DOHH2 (cell line): ENCODE measurements around the gene STARD3.

Experiments used
- H3F3A ChIP-seq: fragments of 200-600 bp; sonication (generic), shearing (Covaris generic); 2 replicates; pipeline ENCODE4 v1.6.0; 2016; ENCODE audit warnings: antibody characterized with exemption, mild to moderate bottlenecking; ENCODE audit not compliant: control insufficient read depth, insufficient read depth
- H3K27ac ChIP-seq: fragments of 200-600 bp; sonication (generic); 2 replicates; pipeline ENCODE4 v1.5.1; 2014; ENCODE audit warnings: low read depth, mild to moderate bottlenecking, low read length, moderate library complexity
- H3K27me3 ChIP-seq: fragments of 200-600 bp; sonication (generic); 2 replicates; pipeline ENCODE4 v1.6.1; 2014; ENCODE audit warnings: mild to moderate bottlenecking, low read length, mixed read lengths; ENCODE audit not compliant: control insufficient read depth
- H3K36me3 ChIP-seq: fragments of 200-600 bp; sonication (generic); 2 replicates; pipeline ENCODE4 v1.6.1; 2014; ENCODE audit warnings: mild to moderate bottlenecking, low read length, moderate library complexity, mixed read lengths; ENCODE audit not compliant: control insufficient read depth
- H3K4me1 ChIP-seq: fragments of 200-600 bp; sonication (generic); 2 replicates; pipeline ENCODE4 v1.6.1; 2014; ENCODE audit warnings: mild to moderate bottlenecking, low read length, mixed read lengths; ENCODE audit not compliant: control insufficient read depth
- H3K4me2 ChIP-seq: fragments of 200-600 bp; sonication (generic); 2 replicates; pipeline ENCODE4 v1.6.0; 2014; ENCODE audit warnings: mild to moderate bottlenecking, low read length, moderate library complexity
- H3K4me3 ChIP-seq: fragments of 200-600 bp; sonication (generic); 2 replicates; pipeline ENCODE4 v1.5.1; 2014; ENCODE audit warnings: mild to moderate bottlenecking, low read length, mixed read lengths
- H3K79me2 ChIP-seq: fragments of 200-600 bp; sonication (generic); 2 replicates; pipeline ENCODE4 v1.6.1; 2014; ENCODE audit warnings: mild to moderate bottlenecking, low read length, mixed read lengths; ENCODE audit not compliant: control insufficient read depth
- H3K9me2 ChIP-seq: fragments of 200-600 bp; sonication (generic); replicated peaks from 2 replicates; pipeline ENCODE4 v1.6.1; 2014; ENCODE audit warnings: mild to moderate bottlenecking, low read length, mixed read lengths; ENCODE audit not compliant: control insufficient read depth
- H3K9me3 ChIP-seq: fragments of 200-600 bp; sonication (generic); 2 replicates; pipeline ENCODE4 v1.6.1; 2014; ENCODE audit warnings: antibody characterized with exemption, low read length, mixed read lengths; ENCODE audit not compliant: control insufficient read depth, insufficient read depth
- H4K20me1 ChIP-seq: fragments of 200-600 bp; sonication (generic); 2 replicates; pipeline ENCODE4 v1.6.0; 2014; ENCODE audit warnings: low read depth, mild to moderate bottlenecking, antibody characterized with exemption, low read length, moderate library complexity; ENCODE audit not compliant: control insufficient read depth, insufficient read depth
- CTCF ChIP-seq: fragments of 200-600 bp; sonication (generic); IDR thresholded peaks from one replicate; pipeline ENCODE4 v1.5.1; 2014; ENCODE audit warnings: antibody characterized with exemption, mild to moderate bottlenecking, low read depth, low read length; ENCODE audit not compliant: poor library complexity, severe bottlenecking
- EZH2phosphoT487 ChIP-seq: fragments of 200-600 bp; sonication (generic); IDR thresholded peaks from 2 replicates; pipeline ENCODE4 v1.6.1; 2017; ENCODE audit warnings: borderline replicate concordance, mild to moderate bottlenecking, antibody characterized with exemption, low read length, moderate library complexity, mixed read lengths

Gene STARD3

GRCh38 chr17:39684369-39685192, 47.6 kb downstream of the STARD3 start:
- H3K4me1 ChIP-seq, result peaks cover 37% of the 10 kb centered on the region
- H3F3A ChIP-seq, result peaks cover 9% of the 10 kb centered on the region
- no peaks in the 10 kb centered on the region for H4K20me1 ChIP-seq
- H3K27ac ChIP-seq, result no peak overlapping the region
- no peak overlapping the region for H3K4me3 ChIP-seq
- TF ChIP-seq EZH2phosphoT487, result no peak
- no peak for TF ChIP-seq CTCF
- no peaks in the 10 kb centered on the region for H3K9me2 ChIP-seq
- peaks cover 3% of the 10 kb centered on the region; the same call in 1 of the 2 replicates for H3K79me2 ChIP-seq
- H3K4me2 ChIP-seq, result no peak overlapping the region
- H3K9me3 ChIP-seq, result no peaks in the 10 kb centered on the region
- H3K27me3 ChIP-seq, result no peaks in the 10 kb centered on the region
- no peaks in the 10 kb centered on the region for H3K36me3 ChIP-seq

- no peaks in the 10 kb centered on the region for H3K27me3 ChIP-seq
- H3K36me3 ChIP-seq, result no peaks in the 10 kb centered on the region
- peak overlapping the region; percentile 80 for H3K4me3 ChIP-seq
- peak overlapping the region; percentile 74 for H3K27ac ChIP-seq
- H3F3A ChIP-seq, result peaks cover 9% of the 10 kb centered on the region
- peaks cover 3% of the 10 kb centered on the region; the same call in 1 of the 2 replicates for H3K79me2 ChIP-seq
- no peaks in the 10 kb centered on the region for H3K9me3 ChIP-seq
- no peak for TF ChIP-seq CTCF
- TF ChIP-seq EZH2phosphoT487, result no peak
- H3K9me2 ChIP-seq, result no peaks in the 10 kb centered on the region
- peak overlapping the region; percentile 87 for H3K4me2 ChIP-seq
- H3K4me1 ChIP-seq, result peaks cover 19% of the 10 kb centered on the region
- H4K20me1 ChIP-seq, result no peaks in the 10 kb centered on the region
These were observed 50.2 kb downstream of the STARD3 start for GRCh38 chr17:39687101-39687545.

GRCh38 chr17:39687546-39688474, 50.9 kb downstream of the STARD3 start, which contains the start of gene PGAP3:
PGAP3 (minus strand) TSS chr17:39688057; CDS start chr17:39688014, 43 bp downstream.
- no peaks in the 10 kb centered on the region for H4K20me1 ChIP-seq
- H3K4me1 ChIP-seq, result peaks cover 19% of the 10 kb centered on the region
- peak within 1 kb of the TSS; percentile 87 for H3K4me2 ChIP-seq
- peaks cover 3% of the 10 kb centered on the region; the same call in 1 of the 2 replicates for H3K79me2 ChIP-seq
- TF ChIP-seq EZH2phosphoT487, result no peak
- peak; percentile 49 for TF ChIP-seq CTCF
- no peaks in the 10 kb centered on the region for H3K9me3 ChIP-seq
- H3K36me3 ChIP-seq, result no peaks in the 10 kb centered on the region
- H3K27ac ChIP-seq, result peak within 1 kb of the TSS; percentile 74
- peaks cover 9% of the 10 kb centered on the region for H3F3A ChIP-seq
- H3K9me2 ChIP-seq, result no peaks in the 10 kb centered on the region
- peak within 1 kb of the TSS; percentile 80 for H3K4me3 ChIP-seq
- no peaks in the 10 kb centered on the region for H3K27me3 ChIP-seq
